A673 (cell line): ENCODE results near the gene TSSC4. TPM values are rescaled to one million over a fixed set of nuclear protein-coding genes. Genes with fewer than 3 reads are reported as not detected.

Experiments
- BruUV-seq: library from RNA; stranded (reverse); fragments of 400-500 nt; replicated peaks from 2 replicates; lab custom pipeline; 2021; lab: Mats Ljungman, UMichigan
- CTCF ChIA-PET: fragments of 300-600 bp; sonication (Branson Sonifier 250); formaldehyde crosslinking; loops from one replicate; lab custom pipeline; 2022; ENCODE audit warnings: antibody characterized with exemption; lab: Charles Lee
- POLR2A ChIA-PET: fragments of 300-600 bp; sonication (Branson Sonifier 250); formaldehyde crosslinking; loops from one replicate; lab custom pipeline; 2022; ENCODE audit warnings: antibody characterized with exemption; ENCODE audit not compliant: low non-redundant PET; lab: Charles Lee
- DNase-seq: peaks from one replicate; pipeline ENCODE4 v3.0.0-alpha.2; 2015; ENCODE audit warnings: low spot score
- H3K27ac ChIP-seq: fragments of 200-600 bp; sonication (generic); 2 replicates; pipeline ENCODE4 v1.5.1; 2016; ENCODE audit warnings: mixed run types, low read depth, mild to moderate bottlenecking, mixed read lengths, antibody characterized with exemption, low read length; ENCODE audit not compliant: poor library complexity, severe bottlenecking
- H3K27me3 ChIP-seq: fragments of 200-600 bp; sonication (generic); replicated peaks from 2 replicates; pipeline ENCODE4 v1.6.1; 2017; ENCODE audit warnings: mixed run types, low read depth, mild to moderate bottlenecking, mixed read lengths, antibody characterized with exemption, low read length; ENCODE audit not compliant: insufficient read depth, poor library complexity
- H3K36me3 ChIP-seq: fragments of 200-600 bp; sonication (generic); 2 replicates; pipeline ENCODE4 v1.6.1; 2016; ENCODE audit warnings: mixed run types, mild to moderate bottlenecking, mixed read lengths, antibody characterized with exemption, low read length; ENCODE audit not compliant: insufficient read depth, poor library complexity, severe bottlenecking
- H3K4me1 ChIP-seq: fragments of 200-600 bp; sonication (generic); 2 replicates; pipeline ENCODE4 v1.6.1; 2017; ENCODE audit warnings: mixed run types, mild to moderate bottlenecking, mixed read lengths, antibody characterized with exemption, low read length; ENCODE audit not compliant: insufficient read depth, poor library complexity, severe bottlenecking
- H3K4me3 ChIP-seq: fragments of 200-600 bp; sonication (generic); 2 replicates; pipeline ENCODE4 v1.5.1; 2016; ENCODE audit warnings: low read depth, mixed run types, mild to moderate bottlenecking, mixed read lengths, low read length; ENCODE audit not compliant: poor library complexity, severe bottlenecking
- H3K9me3 ChIP-seq: fragments of 200-600 bp; sonication (generic); 2 replicates; pipeline ENCODE4 v1.6.1; 2016; ENCODE audit warnings: mixed run types, low read depth, mild to moderate bottlenecking, mixed read lengths, antibody characterized with exemption, low read length; ENCODE audit not compliant: poor library complexity, severe bottlenecking
- EZH2 ChIP-seq: fragments of 200-600 bp; sonication (generic); IDR thresholded peaks from 2 replicates; pipeline ENCODE4 v1.6.1; 2017; ENCODE audit warnings: borderline replicate concordance, low read depth, mild to moderate bottlenecking, mixed read lengths, antibody characterized with exemption, low read length; ENCODE audit not compliant: poor library complexity, severe bottlenecking
- intact Hi-C: fragments of 100-400 bp; cut with micrococcal nuclease; formaldehyde crosslinking; loops from one replicate; pipeline ENCODE4 v1.10.0; 2022; ENCODE audit not compliant: unreplicated experiment
- total RNA-seq: library from RNA; stranded (reverse); gene quantifications from 2 replicates; pipeline ENCODE4 v1.2.3, GENCODE V29; 2021
- TF ChIP-seq, protein P1 (sequence below): fragments of 300-800, 200-600 bp; sonication (generic); conservative IDR thresholded peaks from 2 replicates; pipeline ENCODE4 v1.5.1; 2017; ENCODE audit warnings: low read depth, mild to moderate bottlenecking, antibody characterized with exemption, low read length, moderate library complexity, mixed read lengths

TSSC4 gene
- total RNA-seq, 1 experiment from 2014 or later, result 46.8 TPM

GRCh38 chr11:2439820-2440219 is 39.3 kb downstream of the TSSC4 start:
- H3K4me1 ChIP-seq, result no peaks in the 10 kb centered on the region
- H3K27me3 ChIP-seq, result peaks cover 7% of the 10 kb centered on the region
- POLR2A ChIA-PET, result no interaction called here
- H3K4me3 ChIP-seq, result no peak overlapping the region
- no peak overlapping the region for H3K27ac ChIP-seq
- DNase-seq, result no peak
- TF ChIP-seq, protein P1, sequence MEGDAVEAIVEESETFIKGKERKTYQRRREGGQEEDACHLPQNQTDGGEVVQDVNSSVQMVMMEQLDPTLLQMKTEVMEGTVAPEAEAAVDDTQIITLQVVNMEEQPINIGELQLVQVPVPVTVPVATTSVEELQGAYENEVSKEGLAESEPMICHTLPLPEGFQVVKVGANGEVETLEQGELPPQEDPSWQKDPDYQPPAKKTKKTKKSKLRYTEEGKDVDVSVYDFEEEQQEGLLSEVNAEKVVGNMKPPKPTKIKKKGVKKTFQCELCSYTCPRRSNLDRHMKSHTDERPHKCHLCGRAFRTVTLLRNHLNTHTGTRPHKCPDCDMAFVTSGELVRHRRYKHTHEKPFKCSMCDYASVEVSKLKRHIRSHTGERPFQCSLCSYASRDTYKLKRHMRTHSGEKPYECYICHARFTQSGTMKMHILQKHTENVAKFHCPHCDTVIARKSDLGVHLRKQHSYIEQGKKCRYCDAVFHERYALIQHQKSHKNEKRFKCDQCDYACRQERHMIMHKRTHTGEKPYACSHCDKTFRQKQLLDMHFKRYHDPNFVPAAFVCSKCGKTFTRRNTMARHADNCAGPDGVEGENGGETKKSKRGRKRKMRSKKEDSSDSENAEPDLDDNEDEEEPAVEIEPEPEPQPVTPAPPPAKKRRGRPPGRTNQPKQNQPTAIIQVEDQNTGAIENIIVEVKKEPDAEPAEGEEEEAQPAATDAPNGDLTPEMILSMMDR, result no peak
- no peak for TF ChIP-seq EZH2
- BruUV-seq, result no TSS peak
- intact Hi-C loops, result no loop called here
- CTCF ChIA-PET, result no interaction called here
- no peaks in the 10 kb centered on the region for H3K9me3 ChIP-seq
- no peaks in the 10 kb centered on the region for H3K36me3 ChIP-seq

- intact Hi-C loops, result no loop called here
- Histone ChIP-seq H3K9me3 (no peaks in the 10 kb centered on the region), H3K4me3 (no peak overlapping the region), H3K27ac (no peak overlapping the region), H3K27me3 (peaks cover 12% of the 10 kb centered on the region), H3K36me3 (no peaks in the 10 kb centered on the region), H3K4me1 (no peaks in the 10 kb centered on the region)
- POLR2A ChIA-PET, result no interaction called here
- TF ChIP-seq EZH2, result no peak
- TF ChIP-seq, protein P1, result no peak
- DNase-seq, result no peak
- no TSS peak for BruUV-seq
- CTCF ChIA-PET, result no interaction called here
Observed at GRCh38 chr11:2440646-2441045, 40.1 kb downstream of the TSSC4 start.

DNA sequence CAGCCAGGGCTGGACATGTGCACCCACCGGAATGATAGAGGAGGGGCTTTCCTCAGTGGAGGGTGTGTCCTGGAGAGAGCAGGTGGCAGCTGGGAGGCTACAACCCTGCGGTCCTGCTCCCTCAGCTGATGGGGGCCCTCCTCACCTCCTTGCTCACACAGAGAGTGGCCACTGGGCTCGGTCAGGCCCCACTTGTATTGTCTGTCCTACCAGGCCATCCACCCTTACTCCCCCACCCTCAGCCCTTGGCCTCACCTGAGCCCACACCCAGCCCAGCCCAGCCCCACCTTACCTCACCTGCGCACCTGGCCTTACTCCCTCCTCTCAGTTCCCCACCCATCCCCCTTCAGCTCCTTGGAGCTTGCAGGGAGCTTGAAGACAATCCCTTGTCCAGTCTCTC is 40.6 kb downstream of the TSSC4 start:
- H3K36me3 ChIP-seq, result no peaks in the 10 kb centered on the region
- H3K4me3 ChIP-seq, result no peak overlapping the region
- no peaks in the 10 kb centered on the region for H3K9me3 ChIP-seq
- DNase-seq, result no peak
- TF ChIP-seq EZH2, result no peak
- TF ChIP-seq, protein P1, result no peak
- ChIA-PET POLR2A (no interaction called here), CTCF (no interaction called here)
- peaks cover 17% of the 10 kb centered on the region for H3K27me3 ChIP-seq
- no TSS peak for BruUV-seq
- intact Hi-C loops, result no loop called here
- H3K4me1 ChIP-seq, result no peaks in the 10 kb centered on the region
- no peak overlapping the region for H3K27ac ChIP-seq
